ENCODE results near the gene ZDHHC24.

DNA sequence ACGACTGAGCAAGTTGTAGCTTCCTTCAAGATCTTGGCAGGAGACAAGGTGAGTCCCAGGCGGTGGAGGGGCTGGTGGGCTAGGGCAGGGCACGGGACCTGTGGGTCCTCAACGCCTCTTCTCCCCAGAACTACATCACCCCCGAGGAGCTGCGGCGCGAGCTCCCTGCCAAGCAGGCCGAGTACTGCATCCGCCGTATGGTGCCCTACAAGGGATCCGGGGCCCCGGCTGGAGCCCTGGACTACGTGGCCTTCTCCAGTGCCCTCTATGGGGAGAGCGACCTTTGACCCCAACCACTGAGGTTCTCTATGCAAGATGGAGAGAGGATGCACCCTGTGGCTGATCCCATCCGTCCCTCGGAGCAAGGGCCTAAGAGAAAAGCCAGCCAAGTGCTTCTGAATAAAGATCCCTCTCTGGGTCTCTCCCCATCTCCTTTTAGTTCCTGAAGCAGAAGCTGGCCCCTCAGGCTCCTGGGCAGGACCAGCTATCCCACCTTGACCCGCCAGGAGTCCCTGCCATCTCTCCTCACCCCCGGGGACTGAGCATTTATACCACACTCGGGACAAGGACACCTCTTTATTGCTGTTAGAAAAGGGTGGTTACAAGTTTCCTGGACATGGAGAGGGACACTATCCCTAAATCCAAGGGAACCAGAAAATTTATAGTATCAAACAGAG is 17.2 kb upstream of the ZDHHC24 start:
- TF ChIP-seq, protein P1, sequence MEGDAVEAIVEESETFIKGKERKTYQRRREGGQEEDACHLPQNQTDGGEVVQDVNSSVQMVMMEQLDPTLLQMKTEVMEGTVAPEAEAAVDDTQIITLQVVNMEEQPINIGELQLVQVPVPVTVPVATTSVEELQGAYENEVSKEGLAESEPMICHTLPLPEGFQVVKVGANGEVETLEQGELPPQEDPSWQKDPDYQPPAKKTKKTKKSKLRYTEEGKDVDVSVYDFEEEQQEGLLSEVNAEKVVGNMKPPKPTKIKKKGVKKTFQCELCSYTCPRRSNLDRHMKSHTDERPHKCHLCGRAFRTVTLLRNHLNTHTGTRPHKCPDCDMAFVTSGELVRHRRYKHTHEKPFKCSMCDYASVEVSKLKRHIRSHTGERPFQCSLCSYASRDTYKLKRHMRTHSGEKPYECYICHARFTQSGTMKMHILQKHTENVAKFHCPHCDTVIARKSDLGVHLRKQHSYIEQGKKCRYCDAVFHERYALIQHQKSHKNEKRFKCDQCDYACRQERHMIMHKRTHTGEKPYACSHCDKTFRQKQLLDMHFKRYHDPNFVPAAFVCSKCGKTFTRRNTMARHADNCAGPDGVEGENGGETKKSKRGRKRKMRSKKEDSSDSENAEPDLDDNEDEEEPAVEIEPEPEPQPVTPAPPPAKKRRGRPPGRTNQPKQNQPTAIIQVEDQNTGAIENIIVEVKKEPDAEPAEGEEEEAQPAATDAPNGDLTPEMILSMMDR (IDR thresholded peaks at IDR 0.05 in 4 of 5, conservative IDR thresholded peaks at IDR 0.05 in 1 of 5): no peak
- no peak for TF ChIP-seq POLR2A (IDR thresholded peaks at IDR 0.05)
